Renal pelvis (tissue), 4 donors: ENCODE results near the gene CAPZB. TPM values are rescaled to one million over a fixed set of nuclear protein-coding genes. Genes with fewer than 3 reads are reported as not detected.

Experiments used
- DNase-seq: peaks from one replicate; pipeline ENCODE4 v3.0.0-alpha.2; 2013
- polyA plus RNA-seq, 3 donors: library from polyadenylated mRNA; unstranded; fragments of 120-200 nt; gene quantifications; one replicate each; pipeline ENCODE4 v1.2.1, GENCODE V29; 2013; ENCODE audit not compliant: insufficient read length in 3 of 3

The CAPZB gene
- polyA plus RNA-seq, 3 donors: 225 to 275 (median 245) TPM

GRCh38 chr1:19436716-19437476, 48.4 kb downstream of the CAPZB start:
- DNase-seq: no peak

GRCh38 chr1:19435851-19436455, 49.4 kb downstream of the CAPZB start:
- DNase-seq: no peak

GRCh38 chr1:19435181-19435580, 50.2 kb downstream of the CAPZB start:
- DNase-seq: no peak

DNA sequence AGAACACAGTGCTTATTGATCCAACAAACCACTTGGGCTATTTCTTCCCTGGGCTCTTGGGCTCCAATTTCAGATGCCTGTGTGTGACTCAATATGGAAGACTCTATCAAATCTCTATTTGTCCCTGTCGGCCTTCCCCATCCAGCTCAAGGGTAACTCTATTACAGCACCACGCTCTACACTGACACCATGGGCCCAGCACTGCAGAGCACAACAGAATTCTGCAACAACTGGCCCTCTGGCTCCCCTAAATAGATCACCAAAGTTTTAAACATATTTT, 51.7 kb downstream of the CAPZB start:
- no peak for DNase-seq

GRCh38 chr1:19432943-19433718, 52.2 kb downstream of the CAPZB start:
- no peak for DNase-seq

DNA sequence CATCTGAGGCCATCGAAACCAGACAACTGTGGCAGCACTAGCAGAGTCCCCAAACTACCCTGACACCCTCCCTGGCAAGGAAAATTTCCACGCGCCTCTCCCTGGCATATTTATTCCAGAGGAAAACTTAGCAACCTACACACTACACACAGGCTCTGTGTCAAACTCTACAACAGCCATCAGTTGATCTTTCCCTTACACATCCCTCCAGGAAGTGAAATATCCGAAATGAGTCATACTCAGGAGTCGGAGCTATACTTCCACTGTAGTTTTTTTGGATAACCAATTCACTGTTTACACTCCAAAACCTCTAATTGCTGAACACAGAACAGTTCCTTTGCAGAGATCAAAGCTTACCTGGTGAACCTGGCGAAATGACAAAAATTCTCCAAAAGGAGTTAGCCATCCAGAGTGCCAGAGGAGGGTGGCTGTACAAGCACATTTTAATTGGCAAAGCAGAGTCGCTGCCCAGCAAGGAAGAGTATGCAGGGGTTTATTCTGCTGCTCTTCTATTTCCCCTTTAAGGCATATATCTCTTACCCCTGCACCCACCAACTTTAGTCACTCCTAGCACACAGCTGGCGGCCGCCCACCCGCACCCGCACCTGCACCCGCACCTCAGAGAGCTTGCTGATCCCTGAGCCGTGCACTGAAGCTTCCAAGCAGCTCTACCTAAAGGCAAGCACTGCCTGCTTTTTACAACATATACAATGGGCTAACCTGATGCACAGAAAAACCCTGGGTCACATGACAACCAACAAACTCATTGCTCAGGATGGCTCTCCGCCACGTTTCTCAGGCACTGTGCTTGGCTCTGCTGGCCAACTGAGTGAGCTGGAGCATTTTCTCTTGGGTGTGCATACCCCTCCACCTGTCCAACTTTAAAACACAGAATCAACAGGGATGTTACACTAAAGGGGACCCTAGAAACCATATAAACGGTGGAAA, 54.9 kb downstream of the CAPZB start:
- DNase-seq: no peak

- DNase-seq: no peak
Observed at GRCh38 chr1:19429611-19430010, 55.7 kb downstream of the CAPZB start.

- DNase-seq: no peak
Observed at GRCh38 chr1:19427087-19427781, 58.1 kb downstream of the CAPZB start.

- DNase-seq: no peak
Observed at GRCh38 chr1:19426294-19427086, 58.8 kb downstream of the CAPZB start.

DNA sequence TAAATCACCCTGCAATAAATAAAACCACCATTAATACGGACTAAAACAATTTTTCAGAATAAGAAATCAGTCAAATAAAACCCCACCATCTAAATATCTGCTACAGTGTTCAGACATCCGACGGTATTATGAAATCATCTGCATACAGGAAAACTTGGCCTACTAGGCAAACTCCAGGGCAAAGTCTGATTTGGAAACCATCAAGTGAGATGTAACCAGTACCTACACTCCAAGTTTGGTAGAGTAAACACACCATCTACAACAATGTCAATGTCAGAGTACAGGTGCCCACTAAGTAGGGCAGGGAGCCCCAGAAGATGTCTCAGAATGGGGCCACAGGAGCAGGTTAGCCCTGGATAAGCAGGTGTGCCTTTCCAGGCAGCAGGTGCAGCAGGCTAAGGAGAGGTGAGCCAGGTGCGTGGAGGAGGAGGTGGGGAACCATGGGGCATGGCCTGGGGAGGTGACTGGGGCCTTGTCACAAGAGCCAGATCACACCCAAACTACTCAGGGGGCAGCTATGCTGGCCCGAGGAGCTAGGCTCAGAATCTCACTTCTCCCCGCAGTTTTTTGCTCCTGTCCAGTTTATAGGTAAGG, 59.6 kb downstream of the CAPZB start:
- no peak for DNase-seq

DNA sequence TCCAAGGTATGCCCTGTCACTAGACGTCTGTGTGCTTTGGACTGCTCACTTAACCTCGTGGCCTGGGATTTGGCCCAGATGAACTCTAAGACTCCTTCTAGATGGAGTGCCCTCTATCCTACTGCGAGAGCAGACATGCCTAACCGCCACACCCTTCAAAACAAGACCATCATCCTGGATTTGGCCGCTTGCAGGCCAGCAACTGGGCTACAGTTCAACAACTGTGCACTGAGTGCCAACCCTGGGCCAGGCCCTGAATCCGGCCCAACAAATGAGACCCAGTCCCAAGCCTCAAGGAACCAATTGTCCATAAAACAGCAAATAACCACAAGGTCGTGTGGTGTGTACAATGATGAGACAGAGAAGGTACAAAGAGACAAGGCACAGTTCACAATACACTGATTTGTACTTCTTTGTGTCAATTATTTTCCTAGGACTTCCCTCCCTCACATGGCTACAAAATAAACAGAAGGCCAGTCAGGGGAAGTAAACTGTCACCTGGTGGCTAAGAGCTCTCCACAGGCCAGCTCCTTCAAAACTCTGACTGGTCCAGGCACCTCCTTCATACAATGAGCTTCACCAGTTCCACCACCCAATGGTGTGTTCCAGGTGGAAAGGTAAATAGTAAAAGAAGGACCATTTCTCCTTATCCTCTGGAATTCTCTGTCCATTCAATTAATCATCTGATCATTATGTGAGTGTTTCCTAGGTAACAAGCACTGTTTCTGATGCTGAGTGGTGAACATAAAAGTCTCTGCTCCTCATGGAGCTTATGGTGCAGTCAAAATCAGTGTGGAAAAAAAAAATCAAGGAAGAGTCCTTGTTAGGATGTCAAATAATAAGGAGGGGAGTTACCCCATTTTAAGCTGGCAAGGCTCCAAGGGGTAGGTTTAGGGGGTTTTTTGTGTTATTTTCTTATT, 60.4 kb downstream of the CAPZB start:
- no peak for DNase-seq

- no peak for DNase-seq
Observed at GRCh38 chr1:19423130-19423529, 62.2 kb downstream of the CAPZB start.

DNA sequence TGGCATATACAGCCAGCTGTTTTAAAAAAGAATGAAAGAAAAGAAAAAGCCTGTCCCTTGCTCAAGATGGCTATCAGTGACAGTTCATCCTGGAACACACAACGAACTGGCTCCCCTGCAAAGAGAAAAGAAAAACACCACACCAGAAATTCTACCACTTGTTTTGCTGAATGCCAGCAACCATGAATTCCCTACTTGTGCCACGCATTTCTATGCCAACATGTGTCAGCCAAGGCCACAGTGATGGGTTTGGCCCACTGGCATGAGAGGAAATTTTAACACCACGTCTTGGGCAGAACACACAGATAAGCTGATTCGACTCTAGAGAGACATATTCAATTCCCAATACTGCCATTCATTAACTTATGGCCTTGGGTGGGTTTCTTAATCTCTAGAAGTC, 64.0 kb downstream of the CAPZB start:
- DNase-seq: no peak

DNA sequence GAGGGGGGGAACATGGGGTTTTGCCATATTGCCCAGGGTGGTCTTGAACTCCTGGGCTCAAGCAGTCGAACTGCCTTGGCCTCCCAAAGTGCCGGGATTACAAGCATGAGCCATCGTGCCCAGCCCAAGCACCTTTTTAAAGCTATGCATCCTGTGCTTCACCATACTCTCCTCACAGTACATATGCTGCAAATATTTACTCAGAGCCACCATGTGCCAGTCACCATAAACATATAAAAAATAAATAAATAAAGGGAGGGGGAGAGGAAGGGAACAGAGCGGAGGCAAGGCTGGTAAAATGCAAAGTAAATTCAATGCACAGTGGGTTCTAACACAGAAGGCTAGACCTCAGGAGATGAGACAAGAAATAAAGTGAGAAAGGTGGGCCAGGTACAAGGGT, 64.7 kb downstream of the CAPZB start:
- DNase-seq: no peak

- DNase-seq: no peak
Observed at GRCh38 chr1:19419691-19420090, 65.6 kb downstream of the CAPZB start.

DNA sequence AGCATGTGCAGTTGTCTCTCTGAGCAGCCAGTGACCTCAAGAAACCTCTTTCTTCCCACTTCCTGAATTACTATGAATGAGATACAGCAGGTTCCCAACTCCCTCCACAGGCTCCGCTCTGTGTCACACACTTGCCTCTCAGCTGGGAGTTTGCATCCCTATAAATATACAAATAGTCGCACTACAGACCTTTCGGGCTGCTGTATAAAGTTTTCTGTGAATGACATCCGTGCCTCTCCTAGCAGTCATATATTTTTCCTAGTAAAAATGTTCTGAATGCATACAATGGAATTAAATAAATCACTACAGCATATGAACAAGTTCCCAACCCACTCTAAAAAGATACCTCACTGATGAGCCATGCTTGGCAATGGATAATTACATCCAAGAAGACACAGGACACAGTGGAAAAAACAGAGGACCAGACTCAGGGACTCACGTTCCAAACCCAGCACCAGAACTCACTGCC, 66.8 kb downstream of the CAPZB start:
- DNase-seq: no peak

- no peak for DNase-seq
Observed at GRCh38 chr1:19416921-19417470, 68.3 kb downstream of the CAPZB start.

GRCh38 chr1:19416145-19416544, 69.2 kb downstream of the CAPZB start:
- no peak for DNase-seq
